T-helper 1 cell treated with Interleukin-12 subunit alpha and Interleukin-12 subunit beta and Interleukin-4 antibody, amounts not matched to agents 30 μg/mL and 1 μg/mL, for 36 hours (primary cell): Measurements from ENCODE around the gene SHOC2.
"Not testable (repeated sequence)": the region's sequence is repeated elsewhere in the genome, so short reads cannot be mapped to it uniquely, and the experiment has no call there.

Experiments
- H3K27ac Mint-ChIP-seq: one replicate; pipeline ENCODE4 v1.8.0; 2021; ENCODE audit warnings: mild to moderate bottlenecking, mixed read lengths
- H3K27me3 Mint-ChIP-seq: one replicate; pipeline ENCODE4 v1.8.0; 2021; ENCODE audit warnings: low read depth, mixed read lengths
- H3K36me3 Mint-ChIP-seq: one replicate; pipeline ENCODE4 v1.8.0; 2021; ENCODE audit warnings: low read depth, mixed read lengths
- H3K4me1 Mint-ChIP-seq: one replicate; pipeline ENCODE4 v1.8.0; 2021; ENCODE audit warnings: low read depth, mixed read lengths
- H3K4me3 Mint-ChIP-seq: one replicate; pipeline ENCODE4 v1.8.0; 2021; ENCODE audit warnings: mild to moderate bottlenecking, moderate library complexity, mixed read lengths
- H3K9me3 Mint-ChIP-seq: one replicate; pipeline ENCODE4 v1.8.0; 2021; ENCODE audit warnings: mixed read lengths

SHOC2 gene

GRCh38 chr10:110887560-110887959 is 31.8 kb upstream of the SHOC2 start:
- Mint-ChIP-seq H3K4me3 (no peak overlapping the region), H3K4me1 (peaks cover 16% of the 10 kb centered on the region), H3K36me3 (peaks cover 50% of the 10 kb centered on the region), H3K27ac (no peak overlapping the region), H3K9me3 (no peaks in the 10 kb centered on the region), H3K27me3 (no peaks in the 10 kb centered on the region)

- H3K27ac Mint-ChIP-seq, result no peak overlapping the region
- H3K27me3 Mint-ChIP-seq, result no peaks in the 10 kb centered on the region
- peaks cover 4% of the 10 kb centered on the region for H3K4me1 Mint-ChIP-seq
- peaks cover 52% of the 10 kb centered on the region for H3K36me3 Mint-ChIP-seq
- H3K9me3 Mint-ChIP-seq, result no peaks in the 10 kb centered on the region
- no peak overlapping the region for H3K4me3 Mint-ChIP-seq
These were observed 26.7 kb upstream of the SHOC2 start for GRCh38 chr10:110892602-110893288.

GRCh38 chr10:110893559-110894179 is 25.7 kb upstream of the SHOC2 start:
- H3K4me1 Mint-ChIP-seq, result peaks cover 4% of the 10 kb centered on the region
- no peaks in the 10 kb centered on the region for H3K9me3 Mint-ChIP-seq
- no peak overlapping the region for H3K27ac Mint-ChIP-seq
- no peak overlapping the region for H3K4me3 Mint-ChIP-seq
- H3K27me3 Mint-ChIP-seq, result no peaks in the 10 kb centered on the region
- H3K36me3 Mint-ChIP-seq, result peaks cover 54% of the 10 kb centered on the region

- H3K4me1 Mint-ChIP-seq, result peaks cover 13% of the 10 kb centered on the region
- H3K4me3 Mint-ChIP-seq, result no peak overlapping the region
- H3K27ac Mint-ChIP-seq, result no peak overlapping the region
- no peaks in the 10 kb centered on the region for H3K27me3 Mint-ChIP-seq
- H3K36me3 Mint-ChIP-seq, result peaks cover 48% of the 10 kb centered on the region
- no peaks in the 10 kb centered on the region for H3K9me3 Mint-ChIP-seq
These were observed 22.2 kb upstream of the SHOC2 start for GRCh38 chr10:110897184-110897583.

DNA sequence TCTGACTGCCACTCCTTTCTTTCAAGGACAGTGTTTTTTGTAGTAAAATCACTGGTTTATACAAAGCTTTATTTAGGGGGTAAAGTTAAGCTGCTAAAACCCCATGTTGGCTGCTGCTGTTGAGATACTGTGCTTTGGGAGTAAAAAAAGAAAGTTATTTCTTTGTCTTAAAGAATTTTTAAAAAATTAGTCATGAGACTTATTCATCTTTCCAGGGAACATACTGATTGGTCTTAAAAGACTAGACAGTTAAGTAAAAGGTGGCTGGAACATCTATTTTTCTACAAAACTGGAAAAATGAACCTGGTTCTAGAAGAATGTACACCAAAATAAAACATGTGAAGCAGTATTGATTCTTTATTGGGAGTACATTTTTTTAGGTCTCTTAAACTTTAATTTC is 21.0 kb upstream of the SHOC2 start:
- H3K27ac Mint-ChIP-seq, result no peak overlapping the region
- H3K36me3 Mint-ChIP-seq, result peaks cover 56% of the 10 kb centered on the region
- H3K4me3 Mint-ChIP-seq, result no peak overlapping the region
- H3K4me1 Mint-ChIP-seq, result peaks cover 24% of the 10 kb centered on the region
- H3K27me3 Mint-ChIP-seq, result no peaks in the 10 kb centered on the region
- no peaks in the 10 kb centered on the region for H3K9me3 Mint-ChIP-seq

GRCh38 chr10:110900983-110901382 is 18.4 kb upstream of the SHOC2 start:
- Mint-ChIP-seq H3K36me3 (peaks cover 47% of the 10 kb centered on the region), H3K27me3 (no peaks in the 10 kb centered on the region), H3K4me3 (no peak overlapping the region), H3K4me1 (peaks cover 21% of the 10 kb centered on the region), H3K9me3 (no peaks in the 10 kb centered on the region), H3K27ac (no peak overlapping the region)

- H3K36me3 Mint-ChIP-seq, result peaks cover 44% of the 10 kb centered on the region
- H3K27ac Mint-ChIP-seq, result peak overlapping the region; percentile 8
- no peak overlapping the region for H3K4me3 Mint-ChIP-seq
- H3K4me1 Mint-ChIP-seq, result peaks cover 21% of the 10 kb centered on the region
- H3K27me3 Mint-ChIP-seq, result no peaks in the 10 kb centered on the region
- H3K9me3 Mint-ChIP-seq, result no peaks in the 10 kb centered on the region
These were observed 17.2 kb upstream of the SHOC2 start for GRCh38 chr10:110901954-110902819.

DNA sequence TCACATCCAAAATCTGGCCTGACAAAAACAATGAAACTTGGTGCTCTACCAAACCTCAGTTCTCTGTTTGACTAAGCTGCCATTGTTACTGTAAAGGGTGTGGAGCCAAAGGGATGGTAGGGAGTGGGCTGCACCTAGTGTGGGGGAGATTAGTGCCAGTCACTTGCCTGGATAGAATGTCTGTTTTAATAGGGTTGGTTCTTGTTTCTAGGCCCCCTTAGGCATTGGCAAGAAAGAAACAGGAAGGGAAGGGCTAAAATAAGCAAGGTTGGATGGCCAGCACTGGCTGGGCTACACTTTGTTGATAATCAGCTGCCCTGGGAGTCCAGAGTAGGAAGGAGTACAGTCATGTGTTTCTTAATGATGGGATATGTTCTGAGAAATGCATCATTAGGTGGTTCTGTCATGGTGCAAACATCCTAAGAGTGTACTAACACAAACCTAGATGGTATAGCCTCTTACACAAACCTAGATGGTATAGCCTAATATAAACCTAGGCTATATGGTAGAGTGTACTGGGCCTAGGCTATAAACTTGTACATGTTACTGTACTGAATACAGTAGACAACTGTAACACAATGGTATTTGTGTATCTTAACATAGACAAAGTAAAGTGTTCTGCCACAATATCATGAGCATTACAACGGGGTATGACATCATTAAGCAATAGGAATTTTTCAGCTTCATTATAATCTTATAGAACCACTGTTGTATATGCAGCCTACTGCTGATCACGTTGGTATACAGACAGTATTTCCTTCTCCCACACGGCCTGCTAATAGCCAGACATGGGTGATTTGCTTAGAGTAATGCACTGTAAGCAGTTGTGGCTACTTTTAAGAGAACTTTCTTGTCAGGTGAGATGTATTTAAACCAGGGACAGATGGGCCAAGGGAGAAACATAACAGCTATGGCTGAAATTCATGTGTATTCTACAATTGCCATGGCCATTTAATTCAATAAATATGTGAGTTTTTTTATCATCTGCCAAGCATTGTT is 15.8 kb upstream of the SHOC2 start:
- Mint-ChIP-seq H3K4me1 (peaks cover 21% of the 10 kb centered on the region), H3K27me3 (no peaks in the 10 kb centered on the region), H3K36me3 (peaks cover 37% of the 10 kb centered on the region), H3K9me3 (no peaks in the 10 kb centered on the region), H3K27ac (peak overlapping the region; percentile 31), H3K4me3 (no peak overlapping the region)

- H3K9me3 Mint-ChIP-seq, result no peaks in the 10 kb centered on the region
- no peak overlapping the region for H3K27ac Mint-ChIP-seq
- no peaks in the 10 kb centered on the region for H3K4me1 Mint-ChIP-seq
- H3K27me3 Mint-ChIP-seq, result no peaks in the 10 kb centered on the region
- peaks cover 14% of the 10 kb centered on the region for H3K36me3 Mint-ChIP-seq
- H3K4me3 Mint-ChIP-seq, result no peak overlapping the region
These were observed 9.3 kb upstream of the SHOC2 start for GRCh38 chr10:110910138-110910537.

GRCh38 chr10:110912374-110912773 is 7.0 kb upstream of the SHOC2 start:
- Mint-ChIP-seq H3K27ac (no peak overlapping the region), H3K4me3 (no peak overlapping the region), H3K9me3 (no peaks in the 10 kb centered on the region), H3K36me3 (peaks cover 13% of the 10 kb centered on the region), H3K27me3 (no peaks in the 10 kb centered on the region), H3K4me1 (peaks cover 2% of the 10 kb centered on the region)

- Mint-ChIP-seq H3K27me3 (no peaks in the 10 kb centered on the region), H3K9me3 (no peaks in the 10 kb centered on the region), H3K4me1 (peaks cover 11% of the 10 kb centered on the region), H3K27ac (no peak overlapping the region), H3K36me3 (peaks cover 13% of the 10 kb centered on the region), H3K4me3 (no peak overlapping the region)
These were observed 5.0 kb upstream of the SHOC2 start for GRCh38 chr10:110914431-110914830.

DNA sequence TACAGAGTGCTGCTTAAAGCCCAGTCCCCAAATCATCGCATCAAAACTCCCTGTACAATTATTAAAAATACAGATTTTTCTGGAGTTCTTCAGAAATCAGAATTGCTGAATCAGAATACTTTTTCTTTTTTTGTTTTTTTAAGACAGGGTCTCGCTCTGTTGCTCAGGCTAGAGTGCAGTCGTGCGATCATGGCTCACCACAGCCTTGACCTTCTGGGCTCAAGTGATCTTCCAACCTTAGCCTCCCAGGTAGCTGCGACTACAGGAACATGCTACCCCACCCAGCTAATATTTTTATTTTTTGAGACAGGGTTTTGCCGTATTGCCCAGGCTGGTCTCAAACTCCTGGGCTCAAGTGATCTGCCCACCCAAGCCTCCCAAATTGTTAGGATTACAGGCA is 4.4 kb upstream of the SHOC2 start:
- no peaks in the 10 kb centered on the region for H3K27me3 Mint-ChIP-seq
- H3K27ac Mint-ChIP-seq, result no peak overlapping the region
- no peak overlapping the region for H3K4me3 Mint-ChIP-seq
- peaks cover 11% of the 10 kb centered on the region for H3K4me1 Mint-ChIP-seq
- H3K36me3 Mint-ChIP-seq, result peaks cover 13% of the 10 kb centered on the region
- no peaks in the 10 kb centered on the region for H3K9me3 Mint-ChIP-seq

- H3K27ac Mint-ChIP-seq, H3K36me3 Mint-ChIP-seq, H3K9me3 Mint-ChIP-seq, H3K27me3 Mint-ChIP-seq, H3K4me3 Mint-ChIP-seq: not testable (repeated sequence)
- peaks cover 16% of the 10 kb centered on the region for H3K4me1 Mint-ChIP-seq
These were observed 3.8 kb upstream of the SHOC2 start for GRCh38 chr10:110915600-110915999.
